DMS53 (cell line): ENCODE data around the gene NOL3.

Experiments
- DNase-seq: peaks from one replicate; lab custom pipeline; 2025; lab: John Stamatoyannopoulos, UW

NOL3 gene

DNA sequence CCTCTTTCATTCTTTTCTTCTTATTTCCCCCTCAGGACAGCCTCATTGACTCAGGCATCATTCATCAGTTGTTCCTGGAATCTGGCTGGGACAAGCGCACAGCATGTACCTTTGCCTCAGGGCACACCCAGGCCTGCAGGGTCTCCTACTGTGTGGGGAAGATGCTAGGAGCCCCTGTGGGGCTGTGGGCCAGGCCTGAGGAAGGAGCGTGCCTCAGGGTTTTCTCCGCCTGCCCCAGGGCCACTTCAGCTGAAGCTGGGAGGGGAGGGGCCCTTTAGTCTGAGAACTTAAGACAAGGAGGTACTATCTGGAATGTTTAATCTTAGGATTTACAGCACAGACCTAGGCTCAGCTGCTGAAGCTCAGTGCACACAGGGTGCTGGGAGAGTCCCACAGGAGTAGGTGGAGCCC lies 36.5 kb downstream of the NOL3 start:
- no peak for DNase-seq

DNA sequence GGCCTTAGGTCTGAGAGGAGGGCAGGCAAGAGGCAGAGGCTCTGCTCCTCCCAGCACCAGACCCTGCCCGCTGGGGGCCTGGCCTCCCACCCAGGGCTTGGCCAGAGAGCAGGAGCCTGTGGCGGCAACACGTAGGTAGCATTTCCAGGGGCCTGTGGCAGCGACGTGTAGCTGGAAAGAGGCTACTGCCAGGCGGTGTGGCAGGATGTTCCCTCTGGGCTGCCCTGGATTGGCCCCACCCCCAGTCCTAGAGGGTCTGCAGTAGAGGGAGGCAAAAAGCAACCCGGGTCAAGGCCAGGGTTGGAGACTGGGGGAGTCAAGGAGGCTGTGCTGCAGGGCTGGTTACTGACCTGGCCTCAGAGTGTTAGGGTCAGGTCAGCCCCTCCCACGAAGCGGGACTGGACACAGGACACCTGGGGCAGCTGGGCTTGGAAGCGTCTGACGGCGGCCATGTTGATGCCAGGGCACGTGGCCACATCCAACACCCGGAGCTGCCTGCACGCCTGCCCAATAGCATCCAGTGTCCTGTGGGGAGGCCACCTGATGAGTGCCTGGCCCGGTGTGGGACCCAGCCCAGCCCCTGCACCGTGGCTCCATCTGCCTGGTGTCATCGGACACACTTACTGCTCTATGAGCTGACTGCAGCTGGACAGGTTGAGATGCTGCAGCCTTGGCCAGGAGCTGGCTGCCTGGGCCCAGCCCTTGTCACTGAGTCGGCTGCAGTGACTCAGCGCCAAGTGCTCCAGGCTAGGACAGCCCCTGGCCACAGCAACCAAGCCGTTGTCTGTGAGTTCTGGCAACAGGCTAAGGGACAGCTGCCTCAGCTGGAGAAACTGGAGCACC lies 37.1 kb downstream of the NOL3 start:
- peak; percentile 43 for DNase-seq

DNA sequence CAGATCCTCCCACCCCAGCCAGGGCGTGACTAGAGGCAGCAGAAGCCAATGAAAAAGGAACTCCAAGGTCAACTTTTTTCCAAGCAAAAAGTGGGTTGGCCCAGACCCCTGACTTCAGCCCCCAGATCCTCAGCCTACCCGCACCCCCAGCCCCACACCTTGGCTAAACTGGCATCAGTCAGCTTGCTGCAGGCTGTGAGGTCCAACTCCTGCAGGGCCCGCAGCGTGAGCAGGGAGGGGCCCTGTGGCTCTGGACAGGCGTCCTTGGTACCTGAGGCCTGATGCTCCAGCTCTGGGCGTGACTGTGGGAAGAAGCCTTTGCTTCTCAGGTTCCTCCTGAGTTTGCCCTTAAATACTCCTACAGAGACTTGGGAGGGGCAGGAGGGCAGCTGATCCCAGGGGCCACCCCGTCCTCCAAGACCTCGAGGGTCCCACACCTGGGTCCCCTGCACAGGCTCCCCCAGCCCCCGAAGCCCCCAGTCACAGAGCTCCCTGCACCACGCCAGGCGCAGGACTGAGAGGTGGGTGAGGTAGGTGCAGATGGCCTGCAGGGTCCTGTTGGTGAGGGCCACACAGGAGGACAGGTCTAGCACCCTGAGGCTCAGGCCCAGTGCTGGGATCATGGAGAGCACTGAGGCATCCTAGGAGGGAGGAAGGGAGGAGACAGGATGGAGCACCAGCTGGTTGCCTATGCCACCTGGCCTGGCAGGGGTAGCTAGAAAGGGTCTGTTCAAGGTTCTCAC lies 38.0 kb downstream of the NOL3 start:
- no peak for DNase-seq

DNA sequence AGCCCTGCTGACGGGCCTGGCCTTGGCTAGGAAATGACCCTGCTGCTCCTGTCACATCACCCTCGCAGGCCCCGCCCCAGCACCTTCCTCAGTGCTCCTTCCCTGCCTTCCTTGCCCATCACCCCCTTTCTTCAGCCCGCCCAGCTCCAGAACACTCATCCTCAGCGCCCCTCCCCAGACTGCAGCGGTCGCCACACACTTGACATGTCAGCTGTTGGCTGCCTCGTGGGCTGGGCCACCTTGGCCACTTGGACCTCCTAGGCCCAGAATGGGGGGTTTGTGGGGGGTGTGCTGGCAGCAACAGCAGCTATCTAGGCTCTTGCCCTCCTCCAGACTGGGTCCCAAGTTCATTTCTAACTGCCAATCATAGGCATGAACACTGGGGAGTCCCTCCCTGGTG lies 39.2 kb downstream of the NOL3 start:
- no peak for DNase-seq

DNA sequence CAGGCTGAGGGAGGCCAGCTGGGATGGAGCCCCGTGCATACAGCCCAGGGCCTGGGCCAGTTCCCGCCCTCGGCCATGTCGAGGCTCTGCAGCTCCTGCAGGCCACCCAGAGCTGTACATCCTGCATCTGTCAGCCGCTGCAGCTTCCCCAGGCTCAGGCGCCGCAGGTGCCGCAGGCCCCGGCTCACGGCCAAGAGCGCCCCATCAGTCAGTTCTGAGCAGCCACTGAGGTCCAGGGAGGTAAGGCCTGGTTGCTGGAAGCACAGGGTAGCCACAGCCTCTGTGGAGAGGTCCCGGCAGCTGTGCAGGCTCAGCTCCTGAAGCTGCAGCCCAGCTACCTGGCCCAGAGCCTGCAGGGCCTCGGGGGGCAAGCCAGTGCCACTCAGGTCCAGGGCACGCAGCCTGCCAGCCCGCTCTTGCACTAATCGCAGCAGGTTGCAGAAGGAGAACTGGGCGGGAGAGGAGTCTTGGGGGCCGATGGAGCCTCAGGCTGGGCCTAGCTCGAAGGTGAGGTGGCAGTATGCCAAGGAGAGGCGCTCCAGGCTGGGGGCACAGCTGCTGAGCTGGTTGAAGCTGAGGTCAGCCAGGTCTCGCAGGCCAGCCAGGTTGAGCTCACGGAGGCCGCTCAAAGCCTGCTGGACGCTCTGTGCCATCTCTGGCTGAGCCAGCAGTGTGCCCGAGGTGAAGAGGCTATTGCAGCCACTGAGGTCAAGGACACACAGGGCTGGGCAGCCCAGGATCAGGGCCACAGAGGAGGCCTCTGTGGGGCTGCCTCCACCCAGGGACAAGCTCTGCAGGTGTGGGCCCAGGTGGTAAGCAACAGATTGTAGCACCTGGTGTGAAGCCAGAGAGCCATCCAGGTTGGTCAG lies 40.0 kb downstream of the NOL3 start:
- no peak for DNase-seq

DNA sequence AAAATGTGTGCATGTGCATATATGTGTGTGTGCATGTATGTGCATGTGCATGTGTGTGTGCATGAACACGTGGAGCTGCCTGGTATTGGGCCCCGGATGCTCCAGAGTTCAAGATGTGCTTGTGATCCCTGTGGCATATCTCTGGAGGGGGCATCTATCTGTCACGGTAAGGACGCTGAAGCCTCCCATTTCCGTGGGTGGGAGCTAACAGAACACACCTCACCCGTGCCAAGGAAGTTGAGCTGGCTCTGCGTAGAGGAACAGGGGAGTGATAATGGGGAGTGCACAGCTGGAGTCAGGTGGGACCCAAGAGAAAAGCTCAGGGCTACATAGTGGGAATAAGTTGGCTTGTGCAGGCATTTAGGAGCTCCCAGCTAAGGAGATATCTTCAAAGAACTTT lies 41.3 kb downstream of the NOL3 start:
- no peak for DNase-seq

DNA sequence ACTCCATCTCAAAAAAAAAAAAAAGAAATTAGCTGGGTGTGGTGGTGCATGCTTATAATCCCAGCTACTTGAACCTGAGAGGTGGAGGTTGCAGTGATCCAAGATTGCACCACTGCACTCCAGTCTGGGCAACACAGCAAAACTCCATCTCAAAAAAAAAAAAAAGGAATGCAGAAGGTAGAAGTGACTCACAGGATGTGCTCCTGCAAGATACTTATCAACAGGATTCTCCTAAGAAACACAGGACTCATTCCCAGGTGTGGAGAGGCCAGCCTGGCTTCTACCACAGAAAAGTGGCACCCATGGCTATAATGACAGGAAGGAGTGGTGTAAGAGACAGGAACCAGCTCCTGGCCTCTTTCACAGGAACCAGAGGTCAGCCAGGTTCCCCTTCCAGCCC lies 42.4 kb downstream of the NOL3 start:
- no peak for DNase-seq

DNA sequence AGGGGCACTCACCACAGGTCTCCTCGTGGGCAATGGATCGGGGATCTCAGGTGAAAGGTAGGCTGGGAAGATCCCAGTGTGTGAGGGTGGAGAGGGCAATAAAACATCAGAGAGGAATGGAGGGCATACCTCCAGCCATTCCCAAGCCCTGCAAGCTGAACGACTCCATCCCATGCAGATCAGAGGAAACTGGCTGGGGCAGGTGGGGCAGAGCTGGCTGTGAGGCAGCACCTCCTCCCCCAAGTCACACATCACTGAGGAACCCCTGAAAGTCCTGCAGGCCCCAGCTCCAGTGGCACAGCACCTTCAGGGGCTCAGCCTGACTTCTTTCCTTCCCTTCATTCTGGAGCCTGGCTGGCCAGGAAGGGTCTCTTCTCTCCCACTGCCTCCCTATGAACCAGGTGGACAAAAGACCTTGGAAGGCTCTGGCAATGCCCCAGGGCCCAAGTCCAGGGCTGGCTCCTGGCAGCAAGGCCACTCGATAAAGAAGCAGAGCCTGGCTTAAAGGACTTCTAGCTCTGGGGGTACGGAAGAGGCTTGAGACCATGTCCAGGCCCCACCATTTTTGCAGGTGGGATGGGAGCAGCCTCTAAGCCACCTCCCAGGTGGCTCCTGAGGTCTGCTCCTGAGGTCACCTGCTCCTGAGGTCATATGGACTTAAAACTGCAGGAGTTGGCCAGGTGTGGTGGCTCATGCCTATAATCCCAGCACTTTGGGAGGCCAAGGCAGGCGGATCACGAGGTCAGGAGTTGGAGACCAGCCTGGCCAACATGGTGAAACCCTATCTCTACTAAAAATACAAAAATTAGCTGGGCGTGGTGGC lies 43.1 kb downstream of the NOL3 start:
- no peak for DNase-seq

DNA sequence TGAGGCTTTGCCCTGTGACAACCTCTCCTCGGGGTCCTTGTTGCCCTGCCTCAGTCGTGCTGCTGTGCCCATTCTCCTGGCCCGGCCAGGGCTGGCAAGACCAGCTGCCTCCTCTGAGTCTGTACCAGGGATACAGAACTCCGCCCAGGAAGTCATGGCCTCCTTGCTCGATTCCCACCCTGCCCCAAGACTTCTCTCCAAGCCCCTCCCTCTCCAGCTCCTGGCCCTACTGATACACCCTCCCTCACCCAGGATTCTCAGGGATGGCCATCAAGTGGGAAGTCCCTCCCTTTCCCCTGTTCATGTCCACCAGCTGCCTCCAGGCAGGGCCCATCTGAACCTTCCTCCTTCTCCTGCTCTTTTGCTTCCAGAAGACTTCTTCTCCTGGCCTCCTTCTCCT lies 45.4 kb downstream of the NOL3 start:
- DNase-seq = no peak

DNA sequence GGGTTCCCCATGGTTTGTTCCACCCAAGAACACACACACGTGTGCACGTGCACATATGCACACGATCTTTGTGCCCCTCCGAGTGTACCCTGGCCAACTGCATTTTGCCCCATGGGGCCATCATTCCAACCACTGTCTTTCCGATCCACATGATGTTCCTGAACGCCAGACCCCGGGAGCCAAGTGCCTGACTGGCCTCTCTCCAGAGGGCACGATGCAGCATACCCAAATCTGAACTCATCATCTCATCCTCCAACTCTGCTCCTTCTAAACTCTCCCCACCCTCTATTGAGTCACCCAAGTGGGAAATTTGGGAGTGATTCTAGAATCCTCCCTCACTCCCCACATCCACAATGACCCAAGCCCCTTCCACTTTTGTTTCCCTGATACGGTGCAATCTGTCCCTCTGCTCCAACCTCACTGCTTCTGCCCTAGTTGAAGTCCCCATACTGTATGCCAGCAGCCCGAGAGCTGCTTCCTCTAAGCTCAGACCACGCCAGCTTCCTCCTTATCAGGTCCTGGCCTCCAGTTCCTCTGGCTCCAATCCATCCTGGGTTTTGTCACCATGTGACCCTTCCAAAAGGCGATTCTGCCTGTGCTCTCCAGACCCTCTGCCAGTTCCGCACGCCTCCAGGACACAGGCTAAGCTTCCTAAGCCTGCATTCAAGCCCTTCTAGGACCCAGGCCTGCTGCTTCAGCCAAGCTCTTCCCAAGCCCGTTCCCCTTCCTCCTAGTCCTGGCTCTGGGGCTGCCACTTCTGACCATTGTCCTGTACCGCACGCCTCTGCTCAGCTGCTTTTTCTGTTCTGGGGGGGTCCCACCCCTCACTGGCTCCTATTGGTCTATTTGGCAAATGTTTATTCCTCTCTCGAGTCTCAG lies 46.5 kb downstream of the NOL3 start:
- DNase-seq = no peak

DNA sequence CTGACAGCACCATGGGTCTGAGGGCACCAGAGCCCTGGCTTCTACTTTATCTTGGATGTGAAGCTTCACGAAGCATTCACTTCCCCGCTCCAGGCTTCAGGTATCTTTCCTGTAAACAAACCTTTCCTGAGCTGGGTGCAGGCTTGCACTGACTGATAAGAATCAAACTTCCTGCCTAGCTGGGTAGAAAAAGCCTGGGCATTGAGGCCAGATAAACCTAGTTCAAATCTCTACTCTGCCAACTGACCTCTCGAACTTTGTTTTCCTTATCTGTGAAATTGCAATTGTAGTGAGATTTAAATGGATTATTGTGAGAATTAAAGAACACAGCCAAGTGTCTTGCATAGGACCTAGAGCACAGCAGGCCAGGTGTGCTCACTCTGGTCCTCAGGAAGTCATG lies 53.7 kb downstream of the NOL3 start:
- no peak for DNase-seq
